Spleen (tissue), 11 donors: ENCODE measurements around the gene NR2C1. TPM values are rescaled to one million over a fixed set of nuclear protein-coding genes. Genes with fewer than 3 reads are reported as not detected.

ENCODE experiments used
- DNase-seq: peaks from one replicate; pipeline ENCODE4 v3.0.0-alpha.2; 2020
- H3K27ac ChIP-seq, 8 donors: fragments of 200-600 bp; sonication (generic) in 7 of 8; 1 replicate in 4 of 8; 2 replicates in 4 of 8; pipeline versions ENCODE4 v1.5.0 to v1.8.0; 2016 to 2021; ENCODE audit warnings: inconsistent platforms in 4 of 8, mild to moderate bottlenecking in 4 of 8, moderate library complexity in 1 of 8
- H3K27me3 ChIP-seq, 7 donors: fragments of 200-600 bp; sonication (generic) in 6 of 7; replicated peaks in 1 of 7; 1 replicate in 4 of 7; 2 replicates in 3 of 7; pipeline versions ENCODE4 v1.5.0 to v1.8.0; 2016 to 2021; ENCODE audit warnings: inconsistent platforms in 3 of 7, mild to moderate bottlenecking in 1 of 7
- H3K36me3 ChIP-seq, 6 donors: fragments of 200-600 bp; sonication (generic) in 5 of 6; 1 replicate in 4 of 6; 2 replicates in 2 of 6; pipeline versions ENCODE4 v1.5.0 to v1.8.0; 2016 to 2021; ENCODE audit warnings: inconsistent platforms in 2 of 6
- H3K4me1 ChIP-seq, 6 donors: fragments of 200-600 bp; sonication (generic) in 5 of 6; 1 replicate in 3 of 6; 2 replicates in 3 of 6; pipeline versions ENCODE4 v1.5.0 to v1.8.0; 2016 to 2021; ENCODE audit warnings: inconsistent platforms in 3 of 6
- H3K4me3 ChIP-seq, 8 donors: fragments of 200-600 bp; sonication (generic) in 7 of 8; 1 replicate in 4 of 8; 2 replicates in 4 of 8; pipeline versions ENCODE4 v1.5.0 to v1.8.0; 2016 to 2021; ENCODE audit warnings: inconsistent platforms in 4 of 8, mild to moderate bottlenecking in 4 of 8, moderate library complexity in 2 of 8
- H3K9me3 ChIP-seq, 8 donors: fragments of 200-600 bp; sonication (generic) in 7 of 8; 1 replicate in 4 of 8; 2 replicates in 4 of 8; pipeline versions ENCODE4 v1.5.0 to v1.8.0; 2016 to 2021; ENCODE audit warnings: inconsistent platforms in 4 of 8
- POLR2A ChIP-seq, 3 donors: fragments of 450-650 bp; IDR thresholded peaks; one replicate each; pipeline ENCODE4 v1.5.1; 2017; ENCODE audit warnings: antibody characterized with exemption in 3 of 3, mild to moderate bottlenecking in 1 of 3
- POLR2AphosphoS5 ChIP-seq, 3 donors: sonication (generic); formaldehyde crosslinking; IDR thresholded peaks; one replicate each; pipeline ENCODE4 v1.5.1; 2017; ENCODE audit warnings: antibody characterized with exemption in 3 of 3
- WGBS, 5 donors: extraction: QIAGEN DNeasy Blood & Tissue Kit in 3 of 5; methylation state at CpG; one replicate each; pipeline versions ENCODE4 v1.1.5 to v1.1.7; 2013 to 2018; 5-methylcytosine and 5-hydroxymethylcytosine counted together
- intact Hi-C: fragments of 100-400 bp; cut with DNase I; formaldehyde crosslinking; loops from one replicate; pipeline ENCODE4 v1.15.0; 2023; ENCODE audit warnings: low total_unique reads
- polyA plus RNA-seq, 3 donors: library from polyadenylated mRNA; stranded (reverse); fragments of 200-250 nt; gene quantifications; one replicate each; pipeline ENCODE4 v1.2.1, GENCODE V29; 2013
- total RNA-seq, 7 donors: library from RNA; depleted of rRNA in 3 of 7; stranded (reverse); fragments of >200 nt in 3 of 7; fragmentation: NEBNext Ultra II Directional in 4 of 7; extraction: Animal tissue kit (Norgen Biotek cat#: 25700) in 4 of 7; gene quantifications; one replicate each; pipeline versions ENCODE4 v1.1.0 to v1.2.1, GENCODE V29; 2016 to 2021
- TF ChIP-seq, protein P1 (sequence below), 11 experiments: fragments of 200-600 bp in 7 of 11; fragments of 450-650 bp in 4 of 11; sonication (generic) in 4 of 11; IDR thresholded peaks in 8 of 11; conservative IDR thresholded peaks in 3 of 11; 1 replicate in 7 of 11; 2 replicates in 4 of 11; pipeline versions ENCODE4 v1.4.0 to v1.8.0; 2016 to 2021; ENCODE audit warnings: antibody characterized with exemption in 11 of 11, inconsistent platforms in 4 of 11, mild to moderate bottlenecking in 1 of 11
- donor health status: healthy with polysubstance abuse.
- donor health status: DM: no; HTN: no; CAD: no; lungs with moderate emphysema.
- donor health status: DM: no; HTN: no; CAD: no.
- donor health status: Bipolar disorder and iron deficiency.
- donor health status: healthy.
- donor health status: DM: no; HTN: no; CAD: no.
- donor health status: DM: yes; HTN: yes; CAD: no.

Gene NR2C1
- total and polyA plus RNA-seq, 10 donors = 30.2 to 133 (median 46.4) TPM

DNA sequence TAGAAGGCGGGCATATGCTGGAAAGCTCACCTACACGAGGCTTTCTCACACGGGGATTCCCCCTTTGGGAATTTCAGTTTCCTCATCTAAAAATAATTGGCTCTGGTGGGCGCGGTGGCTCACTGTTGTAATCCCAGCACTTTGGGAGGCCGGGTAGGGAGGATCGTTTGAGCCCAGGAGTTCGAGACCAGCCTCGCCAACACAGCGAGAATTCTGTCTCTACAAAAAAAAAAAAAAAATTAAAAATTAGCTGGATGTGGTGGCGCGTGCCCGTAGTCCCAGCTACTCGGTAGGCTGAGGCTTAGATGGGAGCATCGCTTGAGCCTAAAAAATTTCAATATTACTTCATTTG, 69.5 kb downstream of the NR2C1 start:
- TF ChIP-seq POLR2AphosphoS5 (IDR thresholded peaks at IDR 0.05) (no peak), POLR2A (IDR thresholded peaks at IDR 0.05) (no peak)
- TF ChIP-seq, protein P1, sequence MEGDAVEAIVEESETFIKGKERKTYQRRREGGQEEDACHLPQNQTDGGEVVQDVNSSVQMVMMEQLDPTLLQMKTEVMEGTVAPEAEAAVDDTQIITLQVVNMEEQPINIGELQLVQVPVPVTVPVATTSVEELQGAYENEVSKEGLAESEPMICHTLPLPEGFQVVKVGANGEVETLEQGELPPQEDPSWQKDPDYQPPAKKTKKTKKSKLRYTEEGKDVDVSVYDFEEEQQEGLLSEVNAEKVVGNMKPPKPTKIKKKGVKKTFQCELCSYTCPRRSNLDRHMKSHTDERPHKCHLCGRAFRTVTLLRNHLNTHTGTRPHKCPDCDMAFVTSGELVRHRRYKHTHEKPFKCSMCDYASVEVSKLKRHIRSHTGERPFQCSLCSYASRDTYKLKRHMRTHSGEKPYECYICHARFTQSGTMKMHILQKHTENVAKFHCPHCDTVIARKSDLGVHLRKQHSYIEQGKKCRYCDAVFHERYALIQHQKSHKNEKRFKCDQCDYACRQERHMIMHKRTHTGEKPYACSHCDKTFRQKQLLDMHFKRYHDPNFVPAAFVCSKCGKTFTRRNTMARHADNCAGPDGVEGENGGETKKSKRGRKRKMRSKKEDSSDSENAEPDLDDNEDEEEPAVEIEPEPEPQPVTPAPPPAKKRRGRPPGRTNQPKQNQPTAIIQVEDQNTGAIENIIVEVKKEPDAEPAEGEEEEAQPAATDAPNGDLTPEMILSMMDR (IDR thresholded peaks at IDR 0.05 in 8 of 11, conservative IDR thresholded peaks at IDR 0.05 in 3 of 11) = no peak
- Histone ChIP-seq H3K27ac (peak overlapping the region; percentile 73 to 93 (median 90)), H3K4me1 (peaks cover 24 to 61% (median 49%) of the 10 kb centered on the region in 6 donors), H3K4me3 (peak overlapping the region; percentile 60 to 94 (median 80)), H3K27me3 (no peaks in the 10 kb centered on the region), H3K9me3 (peaks cover 2 to 28% (median 23%) of the 10 kb centered on the region in 8 donors), H3K36me3 (peaks cover 0 to 26% (median 13%) of the 10 kb centered on the region in 6 donors)
- 58 to 68% (median 63%) methylated on average over 15 of the region's 15 CpGs for WGBS, 5 donors
- intact Hi-C loops = no loop called here
- DNase-seq = no peak

- Histone ChIP-seq H3K4me3 (peak within 1 kb of the TSS; percentile 60 to 94 (median 80)), H3K36me3 (peaks cover 0 to 26% (median 13%) of the 10 kb centered on the region in 6 donors), H3K4me1 (peaks cover 24 to 66% (median 54%) of the 10 kb centered on the region in 6 donors), H3K9me3 (peaks cover 2 to 23% (median 18%) of the 10 kb centered on the region in 8 donors), H3K27me3 (no peaks in the 10 kb centered on the region), H3K27ac (peak within 1 kb of the TSS; percentile 73 to 93 (median 90))
- TF ChIP-seq, protein P1 (IDR thresholded peaks at IDR 0.05 in 8 of 11, conservative IDR thresholded peaks at IDR 0.05 in 3 of 11) = no peak
- TF ChIP-seq POLR2A (IDR thresholded peaks at IDR 0.05) = peak in 1 of 3 donors; percentile 58
- peak; percentile 92 to 96 (median 94) for TF ChIP-seq POLR2AphosphoS5 (IDR thresholded peaks at IDR 0.05)
- intact Hi-C loops = no loop called here
- DNase-seq = peak; percentile 99
- 0 to 1% (median 0%) methylated on average over 19 to 34 of the region's 34 CpGs for WGBS, 5 donors
These were observed 70.1 kb downstream of the NR2C1 start, which contains the start of gene NDUFA12 for GRCh38 chr12:95003213-95003920. Gene NDUFA12, minus strand, starts transcription at chr12:95003697. Its CDS starts 17 bp downstream, at chr12:95003680.

DNA sequence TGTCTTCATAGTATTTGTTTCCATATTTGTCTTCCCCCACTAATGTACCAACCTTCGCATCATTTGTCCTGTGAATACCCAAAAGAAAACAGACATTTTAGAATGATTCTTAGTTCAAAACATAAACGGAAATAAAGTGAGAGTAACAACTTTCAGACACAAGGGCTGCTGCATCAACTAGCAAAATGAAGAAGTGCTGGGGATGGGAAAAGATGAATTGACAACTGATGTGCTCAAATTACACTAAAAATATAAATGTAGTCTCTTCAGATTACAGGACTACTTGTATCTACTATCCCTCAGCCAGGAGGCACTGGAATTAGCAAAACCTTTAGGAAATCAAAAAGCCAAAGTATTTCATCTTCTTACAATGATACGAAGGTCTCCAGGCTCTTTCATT, 70.7 kb downstream of the NR2C1 start:
- WGBS, 5 donors = 16 to 26% (median 19%) methylated on average over 3 of the region's 3 CpGs
- Histone ChIP-seq H3K27me3 (no peaks in the 10 kb centered on the region), H3K9me3 (peaks cover 2 to 17% (median 12%) of the 10 kb centered on the region in 8 donors), H3K4me3 (peak overlapping the region; percentile 60 to 94 (median 80)), H3K4me1 (peaks cover 28 to 72% (median 59%) of the 10 kb centered on the region in 6 donors), H3K27ac (peak overlapping the region in 7 of 8 donors; percentile 76 to 93 (median 90)), H3K36me3 (peaks cover 0 to 26% (median 13%) of the 10 kb centered on the region in 6 donors)
- intact Hi-C loops = no loop called here
- TF ChIP-seq POLR2A (IDR thresholded peaks at IDR 0.05) (no peak), POLR2AphosphoS5 (IDR thresholded peaks at IDR 0.05) (no peak)
- TF ChIP-seq, protein P1 (IDR thresholded peaks at IDR 0.05 in 8 of 11, conservative IDR thresholded peaks at IDR 0.05 in 3 of 11) = no peak
- DNase-seq = no peak

DNA sequence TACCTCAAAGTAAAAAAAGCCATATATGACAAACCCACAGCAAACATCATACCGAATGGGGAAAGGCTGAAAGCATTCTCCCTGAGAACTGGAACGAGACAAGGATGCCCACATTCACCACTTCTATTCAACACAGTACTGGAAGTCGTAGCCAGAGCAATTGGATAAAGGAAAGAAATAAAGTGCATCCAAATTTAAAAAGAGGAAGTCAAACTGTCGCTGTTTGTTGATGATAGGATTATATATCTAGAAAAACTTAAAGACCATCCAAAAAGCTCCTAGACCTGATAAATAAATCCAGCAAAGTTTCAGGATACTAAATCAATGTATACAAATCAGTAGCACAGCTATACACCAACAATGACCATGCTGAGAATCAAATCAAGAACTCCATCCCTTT, 75.1 kb downstream of the NR2C1 start:
- Histone ChIP-seq H3K4me3 (no peak overlapping the region), H3K36me3 (peaks cover 0 to 63% (median 26%) of the 10 kb centered on the region in 6 donors), H3K4me1 (peaks cover 29 to 77% (median 52%) of the 10 kb centered on the region in 6 donors), H3K27me3 (no peaks in the 10 kb centered on the region), H3K27ac (no peak overlapping the region), H3K9me3 (no peaks in the 10 kb centered on the region)
- WGBS, 5 donors = 20 to 37% (median 33%) methylated on average over 4 of the region's 4 CpGs
- TF ChIP-seq POLR2A (IDR thresholded peaks at IDR 0.05) = no peak
- no peak for TF ChIP-seq POLR2AphosphoS5 (IDR thresholded peaks at IDR 0.05)
- TF ChIP-seq, protein P1 (IDR thresholded peaks at IDR 0.05 in 8 of 11, conservative IDR thresholded peaks at IDR 0.05 in 3 of 11) = no peak
- intact Hi-C loops = no loop called here
- DNase-seq = no peak
